ENCODE measurements around the gene THUMPD3. TPM values are rescaled to one million over a fixed set of nuclear protein-coding genes. Genes with fewer than 3 reads are reported as not detected.
A peak's percentile ranks its signal among the peaks of the same experiment; 100 is the strongest.

THUMPD3 gene
- total RNA-seq, 4 donors from 2014 or later, result 31.8 to 42.3 (median 34.5) TPM

DNA sequence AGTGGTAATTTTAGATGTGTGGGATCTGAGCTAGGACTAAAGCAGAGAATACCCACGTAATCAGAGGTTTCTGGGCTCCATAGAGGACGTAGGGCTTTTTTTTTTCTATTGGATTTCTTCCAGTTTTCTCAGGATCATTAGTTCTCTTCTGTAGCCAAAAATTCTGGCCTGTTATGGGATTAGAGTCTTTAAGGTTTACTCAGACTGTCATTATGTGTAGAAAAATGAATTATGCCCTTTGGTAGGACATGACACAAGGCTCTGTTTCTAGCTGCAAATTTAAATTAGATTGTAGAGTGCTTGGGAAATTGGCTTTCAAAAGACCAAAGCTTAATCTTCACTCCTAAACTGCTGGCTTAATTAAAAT lies 36.5 kb downstream of the THUMPD3 start:
- no peaks in the 10 kb centered on the region for H3K27me3 ChIP-seq
- H3K27ac ChIP-seq, result peak overlapping the region; percentile 97 to 99 (median 98)
- H3K4me1 ChIP-seq, result peaks cover 52 to 59% of the 10 kb centered on the region in 2 donors
- TF ChIP-seq CTCF (IDR thresholded peaks at IDR 0.05), result no peak
- TF ChIP-seq POLR2A (IDR thresholded peaks at IDR 0.05), result no peak
- H3K9me3 ChIP-seq, result no peaks in the 10 kb centered on the region
- H3K4me3 ChIP-seq (replicated peaks in 1 of 3), result peak overlapping the region in 2 of 3 donors; percentile 79 to 88
- WGBS, 2 donors, result 0 to 1% methylated on average over 2 of the region's 2 CpGs
- H3K36me3 ChIP-seq, result no peaks in the 10 kb centered on the region
- no peak for DNase-seq
- intact Hi-C loops (cut with DNase I), result no loop called here

GRCh38 chr3:9399746-9400145 lies 36.9 kb downstream of the THUMPD3 start:
- Histone ChIP-seq H3K4me1 (peaks cover 52 to 63% of the 10 kb centered on the region in 2 donors), H3K27ac (peak overlapping the region; percentile 97 to 99 (median 98)), H3K36me3 (no peaks in the 10 kb centered on the region), H3K4me3 (replicated peaks in 1 of 3) (peak overlapping the region in 2 of 3 donors; percentile 79 to 88), H3K9me3 (no peaks in the 10 kb centered on the region), H3K27me3 (no peaks in the 10 kb centered on the region)
- TF ChIP-seq CTCF (IDR thresholded peaks at IDR 0.05) (no peak), POLR2A (IDR thresholded peaks at IDR 0.05) (peak in 1 of 2 donors; percentile 39)
- WGBS, 2 donors, result 0 to 1% methylated on average over 3 of the region's 3 CpGs
- intact Hi-C loops (cut with DNase I), result no loop called here
- DNase-seq, result peak; percentile 79 to 81

DNA sequence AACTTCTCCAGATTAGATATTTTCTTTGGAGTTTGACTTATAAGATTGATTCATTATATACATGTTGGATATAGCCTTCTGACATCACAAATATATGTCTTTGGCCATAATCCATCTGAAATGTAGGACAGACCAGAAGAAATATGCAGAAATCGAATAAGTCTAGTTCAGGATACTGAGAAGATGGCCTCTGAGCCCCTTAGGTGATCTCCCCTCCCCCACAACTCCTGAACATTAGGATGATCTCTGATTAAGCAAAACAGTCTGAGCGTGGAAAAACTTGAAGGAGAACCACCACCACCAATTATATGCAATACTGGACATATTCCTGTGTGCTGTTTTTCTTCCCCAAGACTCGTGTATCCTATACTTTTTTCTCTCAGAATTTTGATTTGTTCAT lies 37.8 kb downstream of the THUMPD3 start:
- Histone ChIP-seq H3K4me3 (replicated peaks in 1 of 3) (no peak overlapping the region), H3K27ac (peak overlapping the region; percentile 10 to 99 (median 98)), H3K27me3 (no peaks in the 10 kb centered on the region), H3K9me3 (no peaks in the 10 kb centered on the region), H3K4me1 (peaks cover 49 to 67% of the 10 kb centered on the region in 2 donors), H3K36me3 (no peaks in the 10 kb centered on the region)
- DNase-seq, result no peak
- 37% methylated on average over 3 of the region's 3 CpGs for WGBS, 2 donors
- no peak for TF ChIP-seq CTCF (IDR thresholded peaks at IDR 0.05)
- no peak for TF ChIP-seq POLR2A (IDR thresholded peaks at IDR 0.05)
- intact Hi-C loops (cut with DNase I), result no loop called here

- H3K4me1 ChIP-seq, result peaks cover 56 to 66% of the 10 kb centered on the region in 2 donors
- no peaks in the 10 kb centered on the region for H3K27me3 ChIP-seq
- H3K27ac ChIP-seq, result peak overlapping the region in 1 of 3 donors; percentile 12
- 42 to 43% methylated on average over 4 of the region's 4 CpGs for WGBS, 2 donors
- no peak overlapping the region for H3K4me3 ChIP-seq (replicated peaks in 1 of 3)
- H3K9me3 ChIP-seq, result no peaks in the 10 kb centered on the region
- H3K36me3 ChIP-seq, result no peaks in the 10 kb centered on the region
- TF ChIP-seq CTCF (IDR thresholded peaks at IDR 0.05) (no peak), POLR2A (IDR thresholded peaks at IDR 0.05) (no peak)
- intact Hi-C loops (cut with DNase I), result no loop called here
- DNase-seq, result no peak
Observed at GRCh38 chr3:9401986-9402385, 39.1 kb downstream of the THUMPD3 start.

GRCh38 chr3:9402410-9403228 lies 39.8 kb downstream of the THUMPD3 start:
- Histone ChIP-seq H3K36me3 (no peaks in the 10 kb centered on the region), H3K4me3 (replicated peaks in 1 of 3) (no peak overlapping the region), H3K27ac (peak overlapping the region in 1 of 3 donors; percentile 12), H3K9me3 (no peaks in the 10 kb centered on the region), H3K27me3 (no peaks in the 10 kb centered on the region), H3K4me1 (peaks cover 62 to 70% of the 10 kb centered on the region in 2 donors)
- no peak for TF ChIP-seq POLR2A (IDR thresholded peaks at IDR 0.05)
- TF ChIP-seq CTCF (IDR thresholded peaks at IDR 0.05), result no peak
- WGBS, 2 donors, result 25 to 30% methylated on average over 3 of the region's 3 CpGs
- intact Hi-C loops (cut with DNase I), result no loop called here
- DNase-seq, result peak; percentile 19
